ENCODE results near the gene CFAP410. TPM values are rescaled to one million over a fixed set of nuclear protein-coding genes. Genes with fewer than 3 reads are reported as not detected.

CFAP410 gene
- total and polyA plus RNA-seq, 2 of the 8 experiments (the other 6 are each of a cell fraction or from before 2014, with no cell fraction given) = 10.6 to 12.0 TPM

- 92% methylated on average over 26 of the region's 26 CpGs; no CpG with 5 or more reads in 1 of the 2 experiments for WGBS, 2 experiments (ENCODE audit: extremely low coverage in 1 of 2, insufficient coverage in 1 of 2, insufficient read length in 1 of 2, insufficient replicate concordance in 2 of 2, low coverage in 1 of 2, low lambda C conversion rate in 2 of 2, missing lambda C conversion rate in 1 of 2)
- Histone ChIP-seq H2AFZ (ENCODE audit: low read length) (no peak overlapping the region), H2BK120ac (replicated peaks; ENCODE audit: low read depth, low read length) (no peak overlapping the region), H3K23ac (ENCODE audit: insufficient read length) (no peak overlapping the region), H3K36me3 (ENCODE audit: control insufficient read depth in 2 of 4, insufficient read depth in 4 of 4, low read length in 3 of 4) (peaks cover 0 to 16% (median 1%) of the 10 kb centered on the region in 4 experiments; a peak in 2 of 8 replicates), H3K4me2 (ENCODE audit: insufficient read depth in 1 of 2, low read depth in 2 of 2, low read length in 2 of 2) (no peak overlapping the region), H3K14ac (ENCODE audit: insufficient read length) (no peak overlapping the region), H4K8ac (ENCODE audit: extremely low read depth, insufficient read depth, low read length) (peak overlapping the region; percentile 57), H3K9ac (replicated peaks in 1 of 4; ENCODE audit: extremely low read depth in 1 of 4, low read depth in 3 of 4, low read length in 3 of 4) (no peak overlapping the region), H3K23me2 (ENCODE audit: low read depth, low read length) (no peaks in the 10 kb centered on the region), H2BK12ac (ENCODE audit: low read depth, low read length) (no peak overlapping the region), H3K18ac (ENCODE audit: extremely low read depth, low read length) (no peak overlapping the region), H3K27me3 (replicated peaks in 1 of 4; ENCODE audit: control insufficient read depth in 3 of 4, extremely low read depth in 1 of 4, insufficient read depth in 3 of 4, low read length in 3 of 4) (no peaks in the 10 kb centered on the region), H4K20me1 (replicated peaks in 1 of 2; ENCODE audit: control insufficient read depth in 1 of 2, insufficient read depth in 2 of 2, low read length in 2 of 2) (peaks cover 0 to 6% of the 10 kb centered on the region in 2 experiments), H3K79me1 (ENCODE audit: low read depth, low read length) (no peaks in the 10 kb centered on the region), H3K56ac (replicated peaks; ENCODE audit: insufficient read length, low read depth, low read length) (no peak overlapping the region), H3K27ac (ENCODE audit: low read depth, low read length) (no peak overlapping the region), H3K79me2 (ENCODE audit: control insufficient read depth in 1 of 2, insufficient read depth in 2 of 2, low read length in 2 of 2) (no peaks in the 10 kb centered on the region), H3K4ac (replicated peaks; ENCODE audit: insufficient read length, low read depth, low read length) (no peak overlapping the region), H2BK5ac (ENCODE audit: low read depth, low read length) (no peak overlapping the region), H4K91ac (replicated peaks; ENCODE audit: insufficient read length, low read length) (no peak overlapping the region), H4K5ac (ENCODE audit: insufficient read length, low read depth, low read length) (no peak overlapping the region), H2BK20ac (ENCODE audit: low read length) (no peak overlapping the region), H3K9me3 (ENCODE audit: insufficient read depth in 2 of 2, low read depth in 1 of 2, low read length in 1 of 2) (no peaks in the 10 kb centered on the region), H2BK15ac (ENCODE audit: low read length) (no peak overlapping the region), H3K4me1 (replicated peaks in 1 of 4; ENCODE audit: control insufficient read depth in 3 of 4, insufficient read depth in 4 of 4, low read length in 3 of 4) (no peaks in the 10 kb centered on the region), H3K4me3 (ENCODE audit: extremely low read depth in 1 of 4, insufficient read depth in 2 of 4, low read depth in 3 of 4, low read length in 4 of 4) (no peak overlapping the region), H2AK5ac (ENCODE audit: low read depth, low read length) (no peak overlapping the region)
- no peak for TF ChIP-seq ATF3 (IDR thresholded peaks at IDR 0.05; ENCODE audit: insufficient read depth, low read depth, low read length)
- FAIRE-seq = no peak
- ChIA-PET CTCF (ENCODE audit: partially characterized antibody) (interaction anchor here (1.0 to 1.6 kb wide), 9 partner anchors 9 to 388 kb away, joined by 3 to 4 read pairs (median 3); no protein-coding TSS in a partner anchor), POLR2A (ENCODE audit: partially characterized antibody) (interaction anchor here (1.6 to 1.7 kb wide), 3 partner anchors 10 to 21 kb away, joined by 4 to 7 read pairs (median 6); no protein-coding TSS in a partner anchor)
- DNase-seq (ENCODE audit: low read depth in 1 of 2, low spot score in 2 of 2) = no peak
These were observed 9.9 kb downstream of the CFAP410 start for GRCh38 chr21:44329086-44329889.

Data from H1 (cell line).